HTR-8/SVneo (cell line): ENCODE data around the gene PRRC2B.
A peak's percentile ranks its signal among the peaks of the same experiment; 100 is the strongest.
"Not testable (repeated sequence)": the region's sequence is repeated elsewhere in the genome, so short reads cannot be mapped to it uniquely, and the experiment has no call there.

Experiments used
- DNase-seq: peaks from one replicate; pipeline ENCODE4 v3.0.0; 2011; ENCODE audit warnings: low spot score, mixed read lengths; ENCODE audit not compliant: insufficient read length
- FAIRE-seq: peaks from 2 replicates; lab custom pipeline; 2011; peaks lifted over from hg19 to GRCh38; lab: Jason Lieb, UNC

PRRC2B gene

GRCh38 chr9:131393622-131394463 lies at the start of gene PRRC2B:
Gene PRRC2B, plus strand, starts transcription at chr9:131394086. Its CDS starts 36,059 bp downstream, at chr9:131430145.
- peak; percentile 76 for DNase-seq
- no peak for FAIRE-seq

- not testable (repeated sequence) for FAIRE-seq, DNase-seq
Measured at GRCh38 chr9:131344931-131345535, 48.9 kb upstream of the PRRC2B start.

GRCh38 chr9:131346559-131346958 lies 47.3 kb upstream of the PRRC2B start:
- FAIRE-seq, result no peak
- no peak for DNase-seq

- DNase-seq (no peak), FAIRE-seq (no peak)
Measured at GRCh38 chr9:131347376-131348020, 46.4 kb upstream of the PRRC2B start.

- FAIRE-seq, result no peak
- DNase-seq, result no peak
Measured at GRCh38 chr9:131348631-131349521, 45.0 kb upstream of the PRRC2B start.

- FAIRE-seq (no peak), DNase-seq (no peak)
Measured at GRCh38 chr9:131349522-131349880, 44.4 kb upstream of the PRRC2B start.

GRCh38 chr9:131349881-131350563 lies 43.9 kb upstream of the PRRC2B start:
- FAIRE-seq (no peak), DNase-seq (peak; percentile 83)

- not testable (repeated sequence) for FAIRE-seq, DNase-seq
Measured at GRCh38 chr9:131356479-131356878, 37.4 kb upstream of the PRRC2B start.

- no peak for DNase-seq
- no peak for FAIRE-seq
Measured at GRCh38 chr9:131358556-131358955, 35.3 kb upstream of the PRRC2B start.

- no peak for DNase-seq
Measured at GRCh38 chr9:131361202-131361833, 32.6 kb upstream of the PRRC2B start.

GRCh38 chr9:131365546-131365945 lies 28.3 kb upstream of the PRRC2B start:
- FAIRE-seq, result no peak
- DNase-seq, result no peak

More at GRCh38 chr9:131361202-131361833, 32.6 kb upstream of the PRRC2B start:
- no peak for FAIRE-seq

- peak; percentile 46 for FAIRE-seq
- DNase-seq, result peak; percentile 71
Measured at GRCh38 chr9:131366761-131367401, 27.0 kb upstream of the PRRC2B start.

GRCh38 chr9:131367450-131367849 lies 26.4 kb upstream of the PRRC2B start:
- DNase-seq (no peak), FAIRE-seq (no peak)

- DNase-seq (no peak), FAIRE-seq (no peak)
Measured at GRCh38 chr9:131370638-131371037, 23.2 kb upstream of the PRRC2B start.

GRCh38 chr9:131372599-131372973 lies 21.3 kb upstream of the PRRC2B start:
- DNase-seq, FAIRE-seq: not testable (repeated sequence)

- FAIRE-seq, DNase-seq: not testable (repeated sequence)
Measured at GRCh38 chr9:131374638-131375037, 19.2 kb upstream of the PRRC2B start.

- FAIRE-seq (no peak), DNase-seq (no peak)
Measured at GRCh38 chr9:131379056-131379455, 14.8 kb upstream of the PRRC2B start.
